BJ (cell line): ENCODE measurements around the gene GRK3. TPM values are rescaled to one million over a fixed set of nuclear protein-coding genes. Genes with fewer than 3 reads are reported as not detected.
"Not testable (repeated sequence)": the region's sequence is repeated elsewhere in the genome, so short reads cannot be mapped to it uniquely, and the experiment has no call there.

Experiments used
- CTCF ChIA-PET: fragments of 350-600 bp; formaldehyde crosslinking; extraction: SDS; loops from one replicate; lab custom pipeline; 2021; ENCODE audit warnings: antibody characterized with exemption, inconsistent platforms; lab: Yijun Ruan, JAX
- POLR2A ChIA-PET: fragments of 300-600 bp; sonication (Branson Sonifier 250); formaldehyde crosslinking; extraction: SDS; loops from one replicate; lab custom pipeline; 2021; ENCODE audit warnings: antibody characterized with exemption; lab: Charles Lee
- DNase-seq: peaks from one replicate; pipeline ENCODE4 v3.0.0-alpha.2; 2011; ENCODE audit warnings: low read depth
- H3K27me3 ChIP-seq: 2 replicates; pipeline ENCODE4 v1.6.0; 2011; ENCODE audit warnings: low read length; ENCODE audit not compliant: control insufficient read depth, insufficient read depth
- H3K36me3 ChIP-seq: 2 replicates; pipeline ENCODE4 v1.5.1; 2011; ENCODE audit warnings: low read length; ENCODE audit not compliant: control insufficient read depth, insufficient read depth
- H3K4me3 ChIP-seq: 2 replicates; pipeline ENCODE4 v1.5.1; 2011; ENCODE audit warnings: low read depth, mild to moderate bottlenecking, control low read depth, low read length
- CTCF ChIP-seq: IDR thresholded peaks from 2 replicates; pipeline ENCODE4 v1.5.1; 2011; ENCODE audit warnings: low read depth, mild to moderate bottlenecking, control low read depth, inconsistent platforms, low read length, moderate library complexity; ENCODE audit not compliant: insufficient read depth
- polyA plus RNA-seq: library from polyadenylated mRNA; depleted of rRNA; stranded (reverse); fragments of >200 nt; gene quantifications from 2 replicates; pipeline ENCODE4 v1.2.3, GENCODE V29; 2011

Gene GRK3
- polyA plus RNA-seq, 1 experiment: 0.72 TPM

GRCh38 chr22:25706197-25706596 lies 141.7 kb downstream of the GRK3 start:
- Histone ChIP-seq H3K36me3 (no peaks in the 10 kb centered on the region), H3K4me3 (no peak overlapping the region), H3K27me3 (no peaks in the 10 kb centered on the region)
- CTCF ChIA-PET: interaction anchor here (1.1 to 1.6 kb wide), 2 partner anchors 66 to 243 kb away, joined by 3 to 5 read pairs; no protein-coding TSS in a partner anchor
- DNase-seq: no peak
- POLR2A ChIA-PET: no interaction called here
- TF ChIP-seq CTCF: no peak

GRCh38 chr22:25708430-25708829 lies 144.0 kb downstream of the GRK3 start:
- POLR2A ChIA-PET: not testable (repeated sequence)

GRCh38 chr22:25709758-25710157 lies 145.3 kb downstream of the GRK3 start:
- DNase-seq: no peak
- H3K36me3 ChIP-seq: no peaks in the 10 kb centered on the region
- POLR2A ChIA-PET: no interaction called here
- TF ChIP-seq CTCF: no peak
- CTCF ChIA-PET: interaction anchor here (1.0 kb wide), 1 partner anchor 9 kb away, joined by 3 read pairs; no protein-coding TSS in a partner anchor
- H3K4me3 ChIP-seq: no peak overlapping the region
- H3K27me3 ChIP-seq: no peaks in the 10 kb centered on the region

More at GRCh38 chr22:25708430-25708829, 144.0 kb downstream of the GRK3 start:
- DNase-seq, H3K27me3 ChIP-seq, H3K36me3 ChIP-seq, H3K4me3 ChIP-seq, CTCF ChIA-PET: not testable (repeated sequence)

- no peak for TF ChIP-seq CTCF
- no peak overlapping the region for H3K4me3 ChIP-seq
- ChIA-PET CTCF (interaction anchor here (1.0 to 1.3 kb wide), 2 partner anchors 10 to 62 kb away, joined by 3 to 4 read pairs; no protein-coding TSS in a partner anchor), POLR2A (no interaction called here)
- no peak for DNase-seq
- no peaks in the 10 kb centered on the region for H3K36me3 ChIP-seq
- H3K27me3 ChIP-seq: no peaks in the 10 kb centered on the region
These were observed 146.0 kb downstream of the GRK3 start for GRCh38 chr22:25710501-25710900.

- no peaks in the 10 kb centered on the region for H3K36me3 ChIP-seq
- ChIA-PET CTCF (interaction anchor here (0.6 to 2.0 kb wide), 5 partner anchors 8 to 262 kb away, joined by 3 to 7 read pairs (median 4); no protein-coding TSS in a partner anchor), POLR2A (no interaction called here)
- DNase-seq: no peak
- no peak overlapping the region for H3K4me3 ChIP-seq
- no peak for TF ChIP-seq CTCF
- H3K27me3 ChIP-seq: no peaks in the 10 kb centered on the region
These were observed 147.0 kb downstream of the GRK3 start for GRCh38 chr22:25711491-25711890.
